Keratinocyte (primary cell): ENCODE data around the gene HDGFL1.

Experiments
- CTCF ChIP-seq, 3 experiments: IDR thresholded peaks in 1 of 3; conservative IDR thresholded peaks in 1 of 3; optimal IDR thresholded peaks in 1 of 3; 2 replicates in 2 of 3; 3 replicates in 1 of 3; pipeline versions ENCODE3 to v1.5.1; 2011; ENCODE audit warnings: low read length in 3 of 3, mild to moderate bottlenecking in 3 of 3, moderate library complexity in 2 of 3, control low read depth in 1 of 3, inconsistent platforms in 1 of 3; ENCODE audit not compliant: insufficient read depth in 2 of 3; ENCODE audit errors: extremely low read depth in 1 of 3
- EZH2 ChIP-seq: IDR thresholded peaks from one replicate; pipeline ENCODE4 v1.6.1; 2012; ENCODE audit warnings: inconsistent platforms, mild to moderate bottlenecking, low read length, moderate library complexity

GRCh38 chr6:22605736-22606135, 36.4 kb downstream of the HDGFL1 start:
- no peak for TF ChIP-seq EZH2
- TF ChIP-seq CTCF (optimal IDR thresholded peaks at IDR 0.05 in 1 of 3, IDR thresholded peaks at IDR 0.05 in 1 of 3, conservative IDR thresholded peaks at IDR 0.05 in 1 of 3; ENCODE audit: extremely low read depth in 1 of 3, insufficient read depth in 2 of 3, low read length in 3 of 3), result no peak
